Adrenal gland (tissue), 5 donors: ENCODE measurements around the gene ACADM.

Experiments used
- CTCF ChIP-seq, 6 experiments: fragments of 450-650 bp in 4 of 6; fragments of 200-600 bp in 2 of 6; sonication (generic) in 1 of 6; IDR thresholded peaks; 1 replicate in 5 of 6; 2 replicates in 1 of 6; pipeline versions ENCODE4 v1.5.1 to v1.8.0; 2016 to 2021; ENCODE audit warnings: antibody characterized with exemption in 6 of 6, mild to moderate bottlenecking in 2 of 6, moderate library complexity in 1 of 6
- POLR2A ChIP-seq, 2 donors: fragments of 450-650 bp; IDR thresholded peaks; one replicate each; pipeline ENCODE4 v1.6.1; 2017; ENCODE audit warnings: antibody characterized with exemption in 2 of 2, mild to moderate bottlenecking in 2 of 2, moderate library complexity in 1 of 2
- donor health status: DM: no; HTN: no; CAD: no.

- no peak for TF ChIP-seq CTCF (IDR thresholded peaks at IDR 0.05)
- no peak for TF ChIP-seq POLR2A (IDR thresholded peaks at IDR 0.05)
These were observed 63.0 kb downstream of the ACADM start for GRCh38 chr1:75787524-75787923.
